Measurements from ENCODE around the gene USP7.
"Not testable (repeated sequence)": the region's sequence is repeated elsewhere in the genome, so short reads cannot be mapped to it uniquely, and the experiment has no call there.

Gene USP7

DNA sequence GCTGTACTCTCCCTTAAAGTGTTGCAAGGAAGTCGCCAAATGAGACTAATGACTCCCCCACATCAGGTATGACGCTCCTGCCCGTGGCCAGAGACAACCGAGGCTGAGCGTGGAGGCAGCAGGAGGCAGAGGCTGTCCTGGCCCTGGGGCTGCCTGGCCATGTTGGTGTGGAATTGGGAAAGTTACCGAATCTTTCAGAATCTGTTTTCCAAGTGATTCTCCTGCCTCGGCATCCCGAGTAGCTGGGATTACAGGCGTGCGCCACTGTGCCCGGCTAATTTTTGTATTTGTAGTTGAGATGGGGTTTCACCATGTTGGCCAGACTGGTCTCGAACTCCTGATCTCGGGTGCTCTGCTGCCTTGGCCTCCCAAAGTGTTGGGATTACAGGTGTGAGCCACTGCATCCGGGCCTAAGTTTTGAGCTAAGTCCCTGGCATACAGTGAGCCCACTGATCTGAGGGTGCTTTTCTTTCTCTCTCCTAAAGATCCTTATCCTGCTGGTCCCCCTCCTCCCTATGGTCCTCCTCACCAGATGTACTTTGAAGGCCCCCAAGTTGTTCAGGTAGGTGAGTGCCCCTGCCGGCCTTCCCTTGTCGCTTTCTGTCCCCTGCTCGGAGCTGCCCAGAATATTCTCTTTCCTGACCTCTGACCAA lies 80.9 kb downstream of the USP7 start:
- Mint-ChIP-seq H3K27me3 (peaks cover 5% of the 10 kb centered on the region), H3K27ac (no peak overlapping the region), H3K9me3 (no peaks in the 10 kb centered on the region), H3K36me3 (ENCODE audit: low read depth) (no peaks in the 10 kb centered on the region), H3K4me1 (peaks cover 8% of the 10 kb centered on the region), H3K4me3 (no peak overlapping the region)
- no peak for ATAC-seq
- DNase-seq = no peak

DNA sequence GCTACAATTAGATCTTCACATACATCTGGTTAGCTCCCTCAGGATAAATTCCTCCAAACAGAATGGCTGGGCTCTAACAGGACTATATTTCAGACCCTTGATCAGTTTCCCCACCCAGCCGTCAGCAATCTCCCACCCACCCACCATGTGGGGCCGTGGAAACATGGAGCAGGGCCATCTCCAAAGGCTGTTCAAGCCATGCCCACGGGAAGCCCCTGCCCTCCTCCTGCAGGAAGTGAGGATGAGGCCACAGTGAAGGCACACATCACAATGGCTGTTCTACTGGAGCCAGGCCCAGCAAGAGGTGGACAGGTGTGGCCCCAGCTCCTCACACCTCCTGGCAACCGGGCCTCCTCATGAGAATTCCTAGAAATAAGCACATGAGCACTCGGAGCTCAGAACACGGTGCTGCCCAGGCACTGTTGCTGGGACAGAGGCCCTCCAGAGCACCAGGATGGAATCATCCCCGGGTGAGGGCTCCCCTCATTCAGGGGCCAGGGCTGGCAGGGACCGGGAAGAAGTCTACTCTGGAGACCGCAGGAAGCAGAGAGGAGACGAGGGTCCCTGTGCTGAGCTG lies 81.6 kb downstream of the USP7 start, which contains the start of gene LITAFD:
Gene LITAFD (plus strand): TSS at position 311 of the 577 bp plus-strand sequence. CDS start 2,005 bp downstream, outside the sequence.
- Mint-ChIP-seq H3K4me3 (no peak within 1 kb of the TSS), H3K36me3 (ENCODE audit: low read depth) (no peaks in the 10 kb centered on the region), H3K27me3 (peaks cover 5% of the 10 kb centered on the region), H3K4me1 (peaks cover 10% of the 10 kb centered on the region), H3K9me3 (no peaks in the 10 kb centered on the region), H3K27ac (no peak within 1 kb of the TSS)
- ATAC-seq (no peak), DNase-seq (no peak)

DNA sequence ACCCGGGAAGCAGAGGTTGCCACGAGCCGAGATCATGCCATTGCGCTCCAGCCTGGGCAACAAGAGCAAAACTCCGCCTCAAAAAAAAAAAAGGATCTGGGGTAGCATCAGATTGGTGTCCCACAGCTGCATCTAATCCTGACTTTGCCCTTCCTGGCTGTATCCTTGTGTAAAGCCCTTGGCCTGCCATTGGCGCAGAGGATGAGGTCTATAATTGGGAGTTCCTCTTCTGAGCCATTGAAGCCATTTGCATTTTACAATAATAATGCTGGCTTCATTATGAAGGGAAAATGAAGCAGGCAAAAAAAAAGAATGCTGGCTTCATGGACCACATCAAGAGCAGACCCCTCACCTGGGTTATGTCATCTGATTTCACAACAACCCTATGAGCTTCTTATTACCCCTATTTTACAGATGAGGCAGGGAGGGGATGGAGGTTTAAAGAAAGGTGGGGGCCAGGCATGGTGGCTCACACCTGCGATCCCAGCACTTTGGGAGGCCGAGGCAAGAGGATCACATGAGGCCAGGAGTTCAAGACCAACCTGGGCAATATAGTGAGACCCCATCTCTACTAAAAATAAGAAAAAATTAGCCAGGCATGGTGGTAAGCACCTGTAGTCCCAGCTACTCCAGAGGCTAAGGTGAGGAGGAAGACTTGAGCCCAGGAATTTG lies 82.7 kb downstream of the USP7 start:
- Mint-ChIP-seq H3K36me3 (ENCODE audit: low read depth) (no peaks in the 10 kb centered on the region), H3K4me1 (peaks cover 9% of the 10 kb centered on the region), H3K27ac (no peak overlapping the region), H3K27me3 (peaks cover 5% of the 10 kb centered on the region), H3K4me3 (no peak overlapping the region), H3K9me3 (no peaks in the 10 kb centered on the region)
- ATAC-seq (no peak), DNase-seq (no peak)

DNA sequence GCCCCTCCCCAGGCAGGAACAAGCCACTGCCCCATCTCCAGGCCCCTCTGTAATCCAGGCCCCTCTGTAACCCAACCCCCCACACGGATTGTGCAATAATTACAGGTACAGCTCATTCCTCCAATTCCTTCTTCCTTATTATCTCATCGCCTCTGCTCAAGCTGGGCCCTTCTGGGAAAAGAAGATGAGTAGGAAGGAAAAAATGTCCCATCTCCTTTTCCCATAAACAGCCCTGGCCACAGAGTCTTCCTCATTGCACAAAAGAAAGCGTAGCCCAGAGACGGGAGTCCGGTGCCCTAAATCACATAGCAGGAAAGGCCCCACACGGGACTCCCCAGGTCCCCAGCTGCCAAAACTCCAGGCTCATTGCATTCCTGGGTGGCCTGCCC lies 85.2 kb downstream of the USP7 start:
- Mint-ChIP-seq H3K27me3 (no peaks in the 10 kb centered on the region), H3K4me3 (no peak overlapping the region), H3K27ac (no peak overlapping the region), H3K4me1 (peaks cover 11% of the 10 kb centered on the region), H3K36me3 (ENCODE audit: low read depth) (no peaks in the 10 kb centered on the region), H3K9me3 (no peaks in the 10 kb centered on the region)
- DNase-seq (no peak), ATAC-seq (no peak)

DNA sequence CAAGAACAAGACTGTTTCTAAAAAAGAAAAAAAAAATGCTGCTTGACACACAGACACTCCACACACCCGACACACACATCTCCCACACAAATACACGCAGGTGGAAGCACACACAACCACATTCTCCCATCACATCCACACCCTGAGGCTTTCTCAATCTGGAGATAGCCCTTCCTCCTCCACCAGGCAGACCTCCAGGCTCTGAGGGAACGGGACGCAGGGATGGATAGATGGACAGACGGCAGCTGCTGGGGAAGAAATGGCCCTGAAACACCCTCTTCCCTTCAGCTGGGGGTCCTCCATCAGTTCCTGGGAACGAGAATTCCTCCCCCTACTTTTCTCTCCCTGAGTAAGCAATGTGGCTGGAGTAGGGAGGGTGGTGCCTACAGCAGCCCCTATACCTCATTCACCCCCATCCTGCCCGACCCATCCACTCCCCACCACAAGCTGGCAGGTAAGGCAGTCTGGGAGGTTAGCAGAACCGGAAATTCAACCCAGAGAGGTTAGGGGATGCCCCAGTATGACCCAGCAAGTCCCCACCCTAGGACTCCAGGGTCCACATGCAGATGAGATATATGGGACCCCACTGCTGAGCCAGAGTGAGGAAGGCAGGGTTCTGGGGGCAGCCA lies 85.7 kb downstream of the USP7 start:
- DNase-seq (no peak), ATAC-seq (peak; percentile 18)
- Mint-ChIP-seq H3K27ac (no peak overlapping the region), H3K36me3 (ENCODE audit: low read depth) (no peaks in the 10 kb centered on the region), H3K4me1 (peaks cover 11% of the 10 kb centered on the region), H3K4me3 (no peak overlapping the region), H3K9me3 (no peaks in the 10 kb centered on the region), H3K27me3 (no peaks in the 10 kb centered on the region)

DNA sequence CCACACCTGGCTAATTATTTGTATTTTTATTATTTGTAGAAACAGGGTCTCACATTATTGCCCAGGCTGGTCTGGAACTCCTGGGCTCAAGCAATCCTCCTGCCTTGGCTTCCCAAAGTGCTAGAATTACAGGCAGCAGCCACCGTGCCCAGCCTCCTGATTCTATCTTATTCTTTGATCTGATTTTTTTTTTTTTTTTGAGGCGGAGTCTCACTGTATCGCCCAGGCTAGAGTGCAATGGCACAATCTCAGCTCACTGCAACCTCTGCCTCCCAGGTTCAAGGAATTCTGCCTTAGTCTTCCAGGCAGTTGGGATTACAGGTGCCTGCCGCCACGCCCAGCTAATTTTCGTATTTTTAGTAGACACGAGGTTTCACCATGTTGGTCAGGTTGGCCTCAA lies 88.4 kb downstream of the USP7 start:
- H3K4me1 Mint-ChIP-seq = peaks cover 21% of the 10 kb centered on the region
- not testable (repeated sequence) for H3K4me3 Mint-ChIP-seq; H3K27me3 Mint-ChIP-seq; H3K36me3 Mint-ChIP-seq (ENCODE audit: low read depth); ATAC-seq; H3K9me3 Mint-ChIP-seq; DNase-seq; H3K27ac Mint-ChIP-seq

DNA sequence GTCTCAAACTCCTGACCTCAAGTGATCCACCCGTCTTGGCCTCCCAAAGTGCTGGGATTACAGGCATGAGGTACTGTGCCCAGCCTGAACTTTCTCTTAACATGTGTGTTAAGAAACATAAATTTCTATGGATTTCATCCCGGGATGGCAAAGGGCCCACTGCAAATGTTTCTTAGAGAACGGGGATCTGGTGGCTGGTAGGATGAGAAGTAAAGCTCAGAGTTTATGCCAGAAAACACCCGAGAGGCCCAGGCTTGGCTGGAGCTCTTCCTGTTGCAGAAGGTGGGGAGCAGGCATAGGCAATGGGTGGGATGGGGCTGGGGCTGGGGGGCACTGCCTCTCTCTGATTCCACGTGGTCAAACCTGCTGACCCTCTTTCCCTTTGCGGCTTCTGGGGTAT lies 89.3 kb downstream of the USP7 start:
- Mint-ChIP-seq H3K27ac (no peak overlapping the region), H3K27me3 (no peaks in the 10 kb centered on the region), H3K4me3 (no peak overlapping the region), H3K4me1 (peaks cover 23% of the 10 kb centered on the region), H3K36me3 (ENCODE audit: low read depth) (no peaks in the 10 kb centered on the region), H3K9me3 (no peaks in the 10 kb centered on the region)
- ATAC-seq = no peak
- DNase-seq = no peak

DNA sequence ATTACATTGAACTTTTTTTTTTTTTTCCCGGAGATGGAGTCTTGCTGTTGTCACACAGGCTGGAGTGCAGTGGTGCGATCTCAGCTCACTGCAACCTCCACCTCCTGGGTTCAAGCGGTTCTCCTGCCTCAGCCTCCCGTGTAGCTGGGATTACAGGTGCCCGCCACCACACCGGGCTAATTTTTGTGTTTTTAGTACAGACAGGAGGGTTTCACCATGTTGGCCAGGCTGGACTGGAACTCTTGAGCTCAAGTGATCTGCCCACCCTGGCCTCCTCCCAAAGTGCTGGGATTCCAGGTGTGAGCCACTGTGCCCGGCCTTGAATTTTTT lies 89.9 kb downstream of the USP7 start:
- H3K4me3 Mint-ChIP-seq; H3K27ac Mint-ChIP-seq; H3K36me3 Mint-ChIP-seq (ENCODE audit: low read depth); DNase-seq; ATAC-seq; H3K9me3 Mint-ChIP-seq; H3K27me3 Mint-ChIP-seq: not testable (repeated sequence)
- peaks cover 27% of the 10 kb centered on the region for H3K4me1 Mint-ChIP-seq

DNA sequence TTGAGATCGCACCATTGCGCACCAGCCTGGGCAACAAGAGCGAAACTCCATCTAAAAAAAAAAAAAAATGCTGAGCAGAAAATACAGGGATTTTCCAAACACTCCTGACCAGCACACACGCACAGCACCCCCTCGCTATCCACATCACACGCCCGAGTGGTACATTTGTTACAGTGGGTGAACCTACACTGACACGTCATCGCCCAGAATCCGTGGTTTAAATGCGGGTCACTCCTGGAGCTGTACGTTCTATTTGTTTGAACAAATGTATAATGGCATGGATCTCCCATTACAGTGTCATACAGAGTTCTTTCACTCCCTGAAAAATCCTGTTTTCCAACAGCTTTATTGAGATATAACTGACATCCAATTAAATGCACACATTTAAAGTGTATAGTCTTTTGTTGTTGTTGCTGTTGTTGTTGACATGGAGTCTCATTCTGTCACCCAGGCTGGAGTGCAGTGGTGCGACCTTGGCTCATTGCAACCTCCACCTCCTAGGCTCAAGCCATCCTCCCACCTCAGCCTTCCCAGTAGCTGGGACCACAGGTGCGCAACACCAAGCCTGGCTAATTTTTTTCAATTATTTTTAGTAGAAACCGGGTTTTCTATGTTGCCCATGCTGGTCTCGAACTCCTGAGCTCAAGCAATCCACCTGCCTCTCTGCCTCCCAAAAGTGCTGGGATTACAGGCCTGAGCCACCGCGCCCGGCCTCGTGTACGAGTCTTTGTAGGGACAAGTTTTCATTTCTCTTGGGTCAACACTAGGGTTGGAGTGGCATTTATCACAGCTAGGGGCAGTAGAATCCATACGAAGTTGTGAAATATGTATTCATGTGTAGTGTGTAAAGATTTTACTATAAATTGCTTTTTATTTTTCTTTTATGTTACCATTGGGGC lies 90.5 kb downstream of the USP7 start:
- ATAC-seq (no peak), DNase-seq (no peak)
- Mint-ChIP-seq H3K27me3 (no peaks in the 10 kb centered on the region), H3K4me1 (peaks cover 25% of the 10 kb centered on the region), H3K9me3 (no peaks in the 10 kb centered on the region), H3K27ac (no peak overlapping the region), H3K4me3 (no peak overlapping the region), H3K36me3 (ENCODE audit: low read depth) (no peaks in the 10 kb centered on the region)

DNA sequence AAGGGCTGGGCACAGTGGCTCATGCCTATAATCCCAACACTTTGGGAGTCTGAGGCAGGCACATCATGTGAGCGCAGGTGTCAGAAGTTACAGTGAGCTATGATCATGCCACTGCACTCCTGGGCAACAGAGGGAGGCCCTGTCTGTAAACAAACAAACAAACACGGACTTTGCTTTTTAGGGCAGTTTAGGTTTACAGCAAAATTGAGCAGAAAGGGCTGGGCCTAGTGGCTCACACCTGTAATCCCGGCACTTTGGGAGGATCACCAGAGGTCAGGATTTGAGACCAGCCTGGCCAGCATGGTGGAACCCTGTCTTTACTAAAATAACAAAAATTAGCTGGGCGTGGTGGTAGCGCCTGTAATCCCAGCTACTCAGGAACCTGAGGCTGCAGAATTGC lies 91.6 kb downstream of the USP7 start:
- H3K36me3 Mint-ChIP-seq (ENCODE audit: low read depth) = peaks cover 3% of the 10 kb centered on the region
- ATAC-seq (no peak), DNase-seq (no peak)
- no peak overlapping the region for H3K27ac Mint-ChIP-seq
- no peak overlapping the region for H3K4me3 Mint-ChIP-seq
- H3K9me3 Mint-ChIP-seq = no peaks in the 10 kb centered on the region
- H3K4me1 Mint-ChIP-seq = peaks cover 32% of the 10 kb centered on the region
- no peaks in the 10 kb centered on the region for H3K27me3 Mint-ChIP-seq

DNA sequence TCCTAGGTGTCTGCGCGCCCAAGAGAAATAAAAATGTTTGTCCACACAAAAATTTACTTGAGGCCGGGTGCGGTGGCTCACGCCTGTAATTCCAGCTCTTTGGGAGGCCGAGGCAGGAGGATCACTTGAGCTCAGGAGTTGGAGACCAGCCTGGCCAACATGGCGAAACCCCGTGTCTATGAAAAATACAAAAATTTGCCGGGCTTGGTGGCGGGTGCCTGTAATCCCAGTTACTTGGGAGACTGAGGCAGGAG lies 93.8 kb downstream of the USP7 start:
- H3K4me3 Mint-ChIP-seq, H3K27ac Mint-ChIP-seq: not testable (repeated sequence)

DNA sequence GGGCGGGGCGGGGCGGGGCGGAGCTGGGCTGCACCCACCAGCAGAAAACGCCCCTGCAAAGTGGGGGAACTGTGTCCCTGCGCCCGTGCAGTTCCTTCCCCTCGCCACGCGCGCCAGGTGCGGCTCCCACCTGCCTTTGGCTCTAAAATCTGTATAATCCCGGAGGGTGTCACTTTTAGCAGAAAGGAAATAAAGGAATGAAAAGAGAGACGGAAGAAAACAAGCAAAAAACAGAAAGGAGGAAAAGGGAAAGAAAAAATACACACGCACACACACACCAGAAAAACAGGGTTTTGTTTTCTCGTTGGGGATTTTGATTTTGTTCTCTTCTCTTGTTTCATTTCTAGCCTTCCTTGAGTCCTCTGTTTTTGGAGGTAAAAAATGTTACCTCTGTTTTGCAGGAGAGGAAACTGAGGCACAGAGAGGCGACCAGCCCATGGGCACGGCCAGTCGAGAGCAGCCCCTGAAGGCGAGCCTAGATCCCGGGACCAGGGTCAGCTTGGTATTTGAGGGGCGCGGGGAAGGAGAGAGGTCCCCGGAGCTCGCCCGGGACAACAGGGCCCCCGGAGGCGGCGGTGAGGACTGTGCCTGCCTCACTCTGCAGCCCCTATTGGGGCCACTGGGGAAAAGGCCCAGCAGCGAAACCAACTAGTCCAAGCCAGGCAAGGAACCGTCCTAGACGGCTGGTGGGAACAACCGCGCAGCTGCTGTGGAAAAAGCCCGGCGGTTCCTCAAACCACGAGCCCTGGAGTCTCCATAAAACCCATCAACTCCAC lies 94.3 kb downstream of the USP7 start:
- Mint-ChIP-seq H3K27me3 (no peaks in the 10 kb centered on the region), H3K36me3 (ENCODE audit: low read depth) (peaks cover 3% of the 10 kb centered on the region), H3K4me1 (peaks cover 49% of the 10 kb centered on the region), H3K27ac (peak overlapping the region; percentile 88), H3K4me3 (peak overlapping the region; percentile 87), H3K9me3 (no peaks in the 10 kb centered on the region)
- ATAC-seq (no peak), DNase-seq (peak; percentile 26)

More for the DNA sequence above, 93.8 kb downstream of the USP7 start:
- H3K27me3 Mint-ChIP-seq; H3K36me3 Mint-ChIP-seq (ENCODE audit: low read depth); ATAC-seq; H3K9me3 Mint-ChIP-seq; DNase-seq: not testable (repeated sequence)
- H3K4me1 Mint-ChIP-seq = peaks cover 48% of the 10 kb centered on the region

DNA sequence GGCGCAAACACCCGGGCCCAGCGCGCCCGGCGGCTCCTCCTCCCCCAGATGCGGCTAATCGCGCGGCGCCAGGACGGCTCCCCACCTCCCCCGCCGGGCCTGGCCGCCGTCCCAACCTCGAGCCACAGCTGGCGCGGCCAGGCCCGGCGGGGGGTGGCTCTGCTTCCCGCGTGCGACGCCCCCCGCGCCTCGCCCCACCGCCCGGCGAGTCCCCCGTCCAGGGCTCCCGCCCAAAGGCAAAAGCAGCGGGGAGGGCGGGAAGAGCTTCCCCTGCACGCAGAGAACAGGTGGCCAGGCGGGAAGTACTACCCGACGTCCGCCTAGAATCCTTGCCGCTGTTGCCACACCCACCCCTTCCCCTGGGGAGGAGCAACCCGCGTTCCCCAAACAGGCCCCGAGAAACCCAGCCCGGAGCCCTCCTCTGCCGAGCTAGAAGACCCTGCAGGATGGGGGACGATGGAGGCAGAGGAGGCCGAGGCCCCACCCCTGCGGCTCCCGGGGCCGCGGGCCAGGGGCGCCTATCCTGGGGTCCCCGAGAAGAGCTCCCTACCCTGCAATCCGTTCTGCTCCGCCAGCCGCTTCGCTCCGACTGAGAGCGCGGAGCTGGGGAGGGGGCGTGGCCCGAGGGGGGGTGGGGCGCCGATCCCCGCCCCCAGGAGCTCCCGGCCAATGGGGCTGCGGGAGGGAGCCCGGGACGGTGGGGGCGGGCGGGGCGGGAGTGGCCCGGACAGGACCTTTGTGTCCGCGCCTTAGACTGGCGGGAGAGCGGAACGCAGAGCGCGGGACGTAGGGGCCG lies 95.1 kb downstream of the USP7 start, which contains the start of gene CARHSP1:
Gene CARHSP1 (minus strand): TSS at position 591 of the 796 bp plus-strand sequence. CDS start 9,678 bp downstream, outside the sequence.
- peak; percentile 89 for DNase-seq
- peaks cover 48% of the 10 kb centered on the region for H3K4me1 Mint-ChIP-seq

More for the DNA sequence above, 95.1 kb downstream of the USP7 start, which contains the start of gene CARHSP1:
- Mint-ChIP-seq H3K27me3 (no peaks in the 10 kb centered on the region), H3K36me3 (ENCODE audit: low read depth) (peaks cover 3% of the 10 kb centered on the region), H3K9me3 (no peaks in the 10 kb centered on the region), H3K27ac (peak within 1 kb of the TSS; percentile 89), H3K4me3 (peak within 1 kb of the TSS; percentile 96)
- ATAC-seq = peak; percentile 77
